K562 (cell line): ENCODE measurements around the gene PLEKHM1. TPM values are rescaled to one million over a fixed set of nuclear protein-coding genes. Genes with fewer than 3 reads are reported as not detected.

ENCODE experiments used
- ATAC-seq: fragments of 200-7000 bp; cut with Tn5 transposase; 3 replicates; pipeline ENCODE4 v1.9.1; 2020; ENCODE audit warnings: moderate library complexity
- BruUV-seq: library from RNA; stranded (reverse); fragments of 400-500 nt; replicated peaks from 2 replicates; lab custom pipeline; 2021; lab: Mats Ljungman, UMichigan
- CTCF ChIA-PET: fragments of 300-600 bp; formaldehyde crosslinking; extraction: SDS; loops from one replicate; lab custom pipeline; 2021; ENCODE audit warnings: low intra/inter-chr PET ratio; lab: Yijun Ruan, JAX
- POLR2A ChIA-PET: fragments of 300-600, 350-650 bp; sonication (Branson Sonifier 250); formaldehyde crosslinking; extraction: SDS; loops from one replicate; lab custom pipeline; 2021; ENCODE audit warnings: antibody characterized with exemption, inconsistent platforms; lab: Yijun Ruan, JAX
- DNase-seq, 4 experiments: peaks; one replicate each; pipeline versions ENCODE4 v3.0.0 to v3.0.0-alpha.2; 2011 to 2018; ENCODE audit warnings: low spot score in 3 of 4, mixed read lengths in 3 of 4; ENCODE audit errors: extremely low read depth in 1 of 4
- FAIRE-seq: peaks from 2 replicates; lab custom pipeline; 2011; peaks lifted over from hg19 to GRCh38; lab: Jason Lieb, UNC
- H2AFZ ChIP-seq: 2 replicates; pipeline ENCODE4 v1.6.0; 2011; ENCODE audit warnings: low read depth, low read length, control low read depth, inconsistent platforms
- H3K27ac ChIP-seq: fragments of 200-600 bp; 3 replicates; pipeline ENCODE4 v1.8.0; 2011; ENCODE audit warnings: low read depth, mild to moderate bottlenecking, control low read depth, inconsistent platforms, low read length, moderate library complexity, mixed read lengths; ENCODE audit errors: extremely low read depth
- H3K27me3 ChIP-seq, 2 experiments: fragments of 300-600 bp in 1 of 2; 2 replicates in 1 of 2; 3 replicates in 1 of 2; pipeline versions ENCODE4 v1.6.0 to v1.8.0; 2011; ENCODE audit warnings: inconsistent platforms in 2 of 2, low read length in 2 of 2, mild to moderate bottlenecking in 1 of 2, mixed read lengths in 1 of 2, moderate library complexity in 1 of 2; ENCODE audit not compliant: control insufficient read depth in 2 of 2, insufficient read depth in 2 of 2
- H3K36me3 ChIP-seq: fragments of 300-600 bp; 3 replicates; pipeline ENCODE4 v1.8.0; 2011; ENCODE audit warnings: mild to moderate bottlenecking, low read length, inconsistent platforms; ENCODE audit not compliant: control insufficient read depth, insufficient read depth
- H3K4me1 ChIP-seq, 2 experiments: fragments of 200-600 bp in 1 of 2; replicated peaks in 1 of 2; 2 replicates in 1 of 2; 3 replicates in 1 of 2; pipeline versions ENCODE4 v1.5.1 to v1.8.0; 2011; ENCODE audit warnings: inconsistent platforms in 2 of 2, low read length in 2 of 2, mild to moderate bottlenecking in 1 of 2, mixed read lengths in 1 of 2, moderate library complexity in 1 of 2; ENCODE audit not compliant: control insufficient read depth in 2 of 2, insufficient read depth in 2 of 2
- H3K4me2 ChIP-seq: 2 replicates; pipeline ENCODE4 v1.6.1; 2011; ENCODE audit warnings: low read length, control low read depth, inconsistent platforms, mixed read lengths; ENCODE audit not compliant: insufficient read depth
- H3K4me3 ChIP-seq: fragments of 200-600 bp; sonication (generic), shearing (Covaris generic); 2 replicates; pipeline ENCODE4 v1.5.1; 2016; ENCODE audit warnings: control low read depth, inconsistent platforms
- H3K79me2 ChIP-seq: fragments of 200-600 bp; 3 replicates; pipeline ENCODE4 v1.8.0; 2011; ENCODE audit warnings: low read length, inconsistent platforms; ENCODE audit not compliant: control insufficient read depth, insufficient read depth
- H3K9ac ChIP-seq, 2 experiments: 2 replicates each; pipeline versions ENCODE4 v1.6.0 to v1.6.1; 2011; ENCODE audit warnings: low read depth in 2 of 2, low read length in 2 of 2, control low read depth in 1 of 2, inconsistent platforms in 1 of 2, mild to moderate bottlenecking in 1 of 2, mixed read lengths in 1 of 2; ENCODE audit not compliant: insufficient read depth in 1 of 2
- H3K9me1 ChIP-seq: one replicate; pipeline ENCODE4 v1.6.0; 2011; ENCODE audit warnings: inconsistent platforms, mild to moderate bottlenecking, low read length, moderate library complexity; ENCODE audit not compliant: control insufficient read depth, insufficient read depth
- H3K9me3 ChIP-seq: replicated peaks from 2 replicates; pipeline ENCODE4 v1.5.1; 2011; ENCODE audit warnings: low read depth, low read length, inconsistent platforms; ENCODE audit not compliant: control insufficient read depth, insufficient read depth
- H4K20me1 ChIP-seq: replicated peaks from 2 replicates; pipeline ENCODE4 v1.6.1; 2011; ENCODE audit warnings: low read length, inconsistent platforms, mixed read lengths; ENCODE audit not compliant: control insufficient read depth, insufficient read depth
- ASH1L ChIP-seq: fragments of 450-650 bp; IDR thresholded peaks from 2 replicates; pipeline ENCODE4 v1.6.1; 2018; ENCODE audit warnings: borderline replicate concordance, mild to moderate bottlenecking, low read depth; ENCODE audit not compliant: partially characterized antibody
- BACH1 ChIP-seq: fragments of 200-800 bp; sonication (Bioruptor generic); IDR thresholded peaks from 2 replicates; pipeline ENCODE4 v1.6.1; 2016; ENCODE audit warnings: missing genetic modification characterization, missing compliant biosample characterization
- CBFA2T2 ChIP-seq: fragments of 450-650 bp; conservative IDR thresholded peaks from 2 replicates; pipeline ENCODE4 v1.6.1; 2017; ENCODE audit warnings: mild to moderate bottlenecking
- CHCHD3 ChIP-seq: fragments of 250-450 bp; sonication (Bioruptor Pico); IDR thresholded peaks from 2 replicates; pipeline ENCODE4 v2.1.2; 2022; ENCODE audit warnings: mild to moderate bottlenecking
- EP300 ChIP-seq: IDR thresholded peaks from 2 replicates; pipeline ENCODE4 v1.6.1; 2012; ENCODE audit warnings: low read length, improper control_type of control experiment
- FIP1L1 ChIP-seq: fragments of 200-400 bp; formaldehyde crosslinking; IDR thresholded peaks from 2 replicates; pipeline ENCODE4 v1.6.1; 2018; ENCODE audit warnings: mild to moderate bottlenecking, low read depth, low read length; ENCODE audit not compliant: poor library complexity, severe bottlenecking
- KHSRP ChIP-seq: fragments of 450-650 bp; IDR thresholded peaks from 2 replicates; pipeline ENCODE4 v1.6.1; 2017
- MBD1 ChIP-seq: fragments of 250-450 bp; sonication (Bioruptor Pico); IDR thresholded peaks from 2 replicates; pipeline ENCODE4 v1.8.0; 2022; ENCODE audit warnings: inconsistent platforms
- RBM25 ChIP-seq: fragments of 200-400 bp; formaldehyde crosslinking; IDR thresholded peaks from 2 replicates; pipeline ENCODE4 v1.6.1; 2018; ENCODE audit warnings: low read length, low read depth, moderate library complexity; ENCODE audit not compliant: severe bottlenecking
- SIX5 ChIP-seq, 2 experiments: IDR thresholded peaks; 2 replicates each; pipeline ENCODE4 v1.6.1; 2011; ENCODE audit warnings: low read length in 2 of 2, borderline replicate concordance in 1 of 2, low read depth in 1 of 2, mild to moderate bottlenecking in 1 of 2, moderate library complexity in 1 of 2; ENCODE audit not compliant: insufficient read depth in 1 of 2
- SMAD4 ChIP-seq: fragments of 250-450 bp; sonication (Bioruptor Pico); conservative IDR thresholded peaks from 2 replicates; pipeline ENCODE4 v1.8.0; 2021; ENCODE audit warnings: inconsistent platforms, mild to moderate bottlenecking, moderate library complexity
- ZNF165 ChIP-seq: fragments of 250-450 bp; sonication (Bioruptor Pico); IDR thresholded peaks from 2 replicates; pipeline ENCODE4 v1.4.0; 2020; ENCODE audit warnings: borderline replicate concordance
- ZNF324 ChIP-seq: fragments of 250-450 bp; sonication (Bioruptor Pico); IDR thresholded peaks from 2 replicates; pipeline ENCODE4 v1.4.0; 2020; ENCODE audit warnings: mild to moderate bottlenecking
- ZNF445 ChIP-seq: fragments of 250-450 bp; sonication (Bioruptor Pico); IDR thresholded peaks from 2 replicates; pipeline ENCODE4 v1.4.0; 2020; ENCODE audit warnings: low read depth, mild to moderate bottlenecking, moderate library complexity
- WGBS: fragments of 100-300 bp; shearing (Covaris generic); methylation state at CpG from one replicate; pipeline ENCODE4 v1.1.6; 2016; ENCODE audit warnings: low coverage, mixed read lengths; ENCODE audit not compliant: insufficient coverage; ENCODE audit errors: missing lambda C conversion rate; 5-methylcytosine and 5-hydroxymethylcytosine counted together
- in situ Hi-C: fragments of 300-500 bp; cut with MboI; formaldehyde crosslinking; loops from 4 replicates; pipeline ENCODE4 v1.15.0; 2018; ENCODE audit warnings: inconsistent platforms, mixed read lengths
- intact Hi-C: fragments of 100-400 bp; cut with micrococcal nuclease; formaldehyde crosslinking; loops from 2 replicates; pipeline ENCODE4 v1.14.2; 2022
- polyA plus RNA-seq, 8 experiments: library from polyadenylated mRNA; depleted of rRNA in 4 of 8; stranded (reverse) in 5 of 8; unstranded in 3 of 8; fragments of >200 nt; fragmentation: Nextera tagmentation in 2 of 8; fragmentation: Illumina TruSeq in 1 of 8; extraction: Ambion mirVana in 2 of 8; extraction: Trizol in 1 of 8; gene quantifications; 2 replicates each; pipeline versions ENCODE4 v1.2.1 to v1.2.3, GENCODE V29; 2011 to 2014; ENCODE audit warnings: inconsistent platforms in 1 of 8, missing spikeins in 1 of 8
- total RNA-seq, 7 experiments: library from RNA; depleted of rRNA in 6 of 7; stranded (reverse); fragments of >200 nt in 6 of 7; fragmentation: Illumina TruSeq in 2 of 7; extraction: Trizol in 2 of 7; gene quantifications; 2 replicates each; pipeline versions ENCODE4 v1.2.1 to v1.2.3, GENCODE V29; 2011 to 2021; ENCODE audit warnings: low replicate concordance in 1 of 7

Gene PLEKHM1
- total and polyA plus RNA-seq, 9 of the 15 experiments (the other 6 are each of a cell fraction or from before 2014, with no cell fraction given) = 0.13 to 23.3 (median 5.7) TPM

DNA sequence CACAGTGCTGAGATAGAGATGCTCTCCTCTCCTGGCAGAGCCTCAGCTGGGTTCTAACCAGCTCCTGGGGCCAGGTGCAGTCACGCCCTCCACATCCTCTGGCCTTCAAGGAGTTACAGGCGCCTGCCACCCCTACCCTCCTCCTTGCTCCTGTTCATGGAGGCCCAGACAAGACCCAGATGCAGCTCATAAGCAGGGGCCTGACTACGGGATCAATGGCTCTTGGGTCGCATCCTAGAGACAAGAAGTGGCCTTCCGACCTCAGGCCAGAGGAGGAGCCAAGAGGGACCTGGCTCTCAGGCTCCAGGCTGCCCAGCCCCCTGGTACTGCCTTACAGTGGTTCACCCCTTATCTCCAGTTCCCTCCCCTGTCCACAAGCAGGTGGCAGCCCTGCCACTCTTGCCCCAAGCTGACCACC lies 80.9 kb downstream of the PLEKHM1 start:
- intact Hi-C loops = no loop called here
- no peak for FAIRE-seq
- no TSS peak for BruUV-seq
- no peak overlapping the region for H2AFZ ChIP-seq
- in situ Hi-C loops = loop anchor here (25.0 kb wide), 1 partner anchor 428 kb away; the partner anchor contains the start of gene SPPL2C
- no peak overlapping the region for H3K27ac ChIP-seq
- peaks cover 2% of the 10 kb centered on the region for H3K9me1 ChIP-seq
- DNase-seq = no peak
- 44% methylated on average over 5 of the region's 5 CpGs for WGBS
- H3K27me3 ChIP-seq = no peaks in the 10 kb centered on the region
- H3K36me3 ChIP-seq = no peaks in the 10 kb centered on the region
- no peaks in the 10 kb centered on the region for H3K9me3 ChIP-seq
- TF ChIP-seq CHCHD3 = no peak
- TF ChIP-seq KHSRP = no peak
- TF ChIP-seq ASH1L = no peak
- no peak for TF ChIP-seq MBD1
- no peak for TF ChIP-seq CBFA2T2
- TF ChIP-seq BACH1 (tag) = no peak
- TF ChIP-seq EP300 = no peak
- TF ChIP-seq ZNF445 = no peak
- no peak for TF ChIP-seq ZNF165 (CRISPR knock-in tag)
- no peak for TF ChIP-seq FIP1L1
- TF ChIP-seq ZNF324 (CRISPR knock-in tag) = no peak
- no peak for TF ChIP-seq RBM25
- no peak for TF ChIP-seq SMAD4 (CRISPR knock-in tag)
- TF ChIP-seq SIX5 (IDR thresholded peaks at IDR 0.05; ENCODE audit: borderline replicate concordance in 1 of 2, insufficient read depth in 1 of 2, low read depth in 1 of 2, low read length in 2 of 2) = no peak
- CTCF ChIA-PET = no interaction called here
- peaks cover 5% of the 10 kb centered on the region; the same call in 1 of the 2 replicates for H4K20me1 ChIP-seq
- no peak overlapping the region for H3K4me2 ChIP-seq
- H3K4me3 ChIP-seq = no peak overlapping the region
- POLR2A ChIA-PET = interaction anchor here (1.0 kb wide), 1 partner anchor 261 kb away, joined by 5 read pairs; no protein-coding TSS in a partner anchor
- ATAC-seq = no peak
- H3K79me2 ChIP-seq = no peaks in the 10 kb centered on the region
- peaks cover 2 to 22% of the 10 kb centered on the region in 2 experiments; a peak in 4 of 5 replicates for H3K4me1 ChIP-seq
- no peak overlapping the region for H3K9ac ChIP-seq
